H1 (cell line): ENCODE results near the gene POLR1D. TPM values are rescaled to one million over a fixed set of nuclear protein-coding genes. Genes with fewer than 3 reads are reported as not detected.

Experiments
- KDM1A ChIP-seq: fragments of 200-600, 300-600 bp; sonication (generic); IDR thresholded peaks from 2 replicates; pipeline ENCODE4 v1.7.1; 2016; ENCODE audit warnings: mild to moderate bottlenecking, low read length, borderline replicate concordance
- NRF1 ChIP-seq: IDR thresholded peaks from 2 replicates; pipeline ENCODE4 v1.6.1; 2011; ENCODE audit warnings: mild to moderate bottlenecking, low read depth, low read length, improper control_type of control experiment
- polyA plus RNA-seq, 7 experiments: library from polyadenylated mRNA; depleted of rRNA in 3 of 7; stranded (reverse) in 5 of 7; unstranded in 2 of 7; fragments of >200 nt in 5 of 7; fragments of 200-250 nt in 2 of 7; gene quantifications; 1 replicate in 5 of 7; 2 replicates in 1 of 7; 4 replicates in 1 of 7; pipeline versions ENCODE4 v1.2.1 to v1.2.3, GENCODE V29; 2011 to 2013; ENCODE audit warnings: missing spikeins in 2 of 7, mixed read lengths in 2 of 7
- total RNA-seq: library from RNA; stranded (reverse); fragmentation: NEBNext Ultra II Directional; extraction: Animal tissue kit (Norgen Biotek cat#: 25700); gene quantifications from 2 replicates; pipeline ENCODE4 v1.2.1, GENCODE V29; 2021

Gene POLR1D
- total and polyA plus RNA-seq, 2 of the 8 experiments (the other 6 are each of a cell fraction or from before 2014, with no cell fraction given) = 226 to 232 TPM

DNA sequence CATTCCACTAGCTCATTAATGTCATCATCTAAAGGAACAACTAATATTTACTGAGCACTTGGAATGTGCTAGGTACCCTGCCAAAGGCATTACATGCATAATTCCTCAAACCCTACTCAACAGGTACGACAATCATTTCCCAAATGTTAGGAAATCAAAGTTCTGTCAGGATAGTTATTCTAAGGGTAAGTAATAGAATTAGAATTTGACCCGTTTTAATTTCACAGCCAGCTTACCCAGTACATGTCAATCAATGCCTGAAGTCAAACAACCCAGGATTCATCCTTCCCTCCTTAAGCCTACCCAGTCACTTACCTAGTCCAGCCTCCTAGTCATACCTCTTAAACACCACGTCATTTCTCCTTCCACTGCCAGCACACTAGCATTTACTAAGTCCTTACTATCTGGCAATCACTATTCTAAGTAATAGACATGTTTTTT lies 3.8 kb upstream of the POLR1D start (continued):
- TF ChIP-seq KDM1A (no peak), NRF1 (no peak)
